Neuronal stem cell (in vitro differentiated cells): ENCODE results near the gene POLN. TPM values are rescaled to one million over a fixed set of nuclear protein-coding genes. Genes with fewer than 3 reads are reported as not detected.

Experiments
- DNase-seq: peaks from one replicate; pipeline ENCODE4 v3.0.0-alpha.2; 2013; ENCODE audit warnings: low spot score
- H2AFZ ChIP-seq: one replicate; pipeline ENCODE4 v1.6.1; 2013; ENCODE audit warnings: mild to moderate bottlenecking, low read length, inconsistent platforms
- H2AK5ac ChIP-seq: 2 replicates; pipeline ENCODE4 v1.6.1; 2013; ENCODE audit warnings: low read depth, mild to moderate bottlenecking, inconsistent platforms, low read length, moderate library complexity, mixed read lengths
- H2BK120ac ChIP-seq: 2 replicates; pipeline ENCODE4 v1.6.1; 2013; ENCODE audit warnings: low read depth, mild to moderate bottlenecking, inconsistent platforms, low read length, moderate library complexity, mixed read lengths
- H2BK12ac ChIP-seq: one replicate; pipeline ENCODE4 v1.6.1; 2013; ENCODE audit warnings: low read length, inconsistent platforms
- H2BK15ac ChIP-seq: 2 replicates; pipeline ENCODE4 v1.6.1; 2013; ENCODE audit warnings: mild to moderate bottlenecking, low read length, inconsistent platforms, mixed read lengths
- H2BK5ac ChIP-seq: one replicate; pipeline ENCODE4 v1.6.1; 2013; ENCODE audit warnings: inconsistent platforms, mild to moderate bottlenecking, low read length, moderate library complexity
- H3K14ac ChIP-seq: one replicate; pipeline ENCODE4 v1.6.1; 2013; ENCODE audit warnings: low read length, inconsistent platforms
- H3K18ac ChIP-seq: 2 replicates; pipeline ENCODE4 v1.6.1; 2013; ENCODE audit warnings: low read length, inconsistent platforms
- H3K23ac ChIP-seq: 2 replicates; pipeline ENCODE4 v1.6.1; 2013; ENCODE audit warnings: low read depth, mild to moderate bottlenecking, mixed read lengths, low read length, inconsistent platforms; ENCODE audit not compliant: poor library complexity
- H3K27ac ChIP-seq: replicated peaks from 3 replicates; pipeline ENCODE4 v1.5.1; 2013; ENCODE audit warnings: low read length, inconsistent platforms
- H3K27me3 ChIP-seq, 3 experiments: 2 replicates each; pipeline ENCODE4 v1.6.1; 2013; ENCODE audit warnings: low read length in 3 of 3, mild to moderate bottlenecking in 2 of 3, inconsistent platforms in 1 of 3, low read depth in 1 of 3, mixed read lengths in 1 of 3, moderate library complexity in 1 of 3; ENCODE audit not compliant: control insufficient read depth in 3 of 3, insufficient read depth in 3 of 3
- H3K36me3 ChIP-seq, 2 donors: replicated peaks in 1 of 2; 2 replicates each; pipeline ENCODE4 v1.6.1; 2013; ENCODE audit warnings: low read length in 2 of 2; ENCODE audit not compliant: control insufficient read depth in 2 of 2, insufficient read depth in 2 of 2
- H3K4ac ChIP-seq: 2 replicates; pipeline ENCODE4 v1.6.1; 2013; ENCODE audit warnings: inconsistent platforms, mild to moderate bottlenecking, low read length, moderate library complexity
- H3K4me1 ChIP-seq, 2 donors: 1 replicate in 1 of 2; 2 replicates in 1 of 2; pipeline ENCODE4 v1.6.1; 2013; ENCODE audit warnings: low read length in 2 of 2, low read depth in 1 of 2; ENCODE audit not compliant: control insufficient read depth in 2 of 2, insufficient read depth in 1 of 2
- H3K4me2 ChIP-seq: one replicate; pipeline ENCODE4 v1.6.1; 2013; ENCODE audit warnings: mild to moderate bottlenecking, low read length, inconsistent platforms; ENCODE audit not compliant: insufficient read depth, poor library complexity, severe bottlenecking
- H3K4me3 ChIP-seq, 2 donors: 2 replicates each; pipeline ENCODE4 v1.5.1; 2013; ENCODE audit warnings: low read length in 2 of 2, mild to moderate bottlenecking in 2 of 2, inconsistent platforms in 1 of 2, moderate library complexity in 1 of 2
- H3K79me1 ChIP-seq: one replicate; pipeline ENCODE4 v1.6.1; 2013; ENCODE audit warnings: low read depth, mild to moderate bottlenecking, inconsistent platforms, low read length, moderate library complexity
- H3K9ac ChIP-seq: one replicate; pipeline ENCODE4 v1.6.1; 2013; ENCODE audit warnings: mild to moderate bottlenecking, low read depth, low read length, inconsistent platforms; ENCODE audit not compliant: poor library complexity
- H3K9me3 ChIP-seq, 2 donors: replicated peaks in 1 of 2; 2 replicates each; pipeline versions ENCODE3 to v1.6.1; 2013; ENCODE audit warnings: low read length in 2 of 2, mild to moderate bottlenecking in 2 of 2, inconsistent platforms in 1 of 2, low read depth in 1 of 2, mixed read lengths in 1 of 2, moderate library complexity in 1 of 2; ENCODE audit not compliant: control insufficient read depth in 2 of 2, insufficient read depth in 1 of 2
- H4K8ac ChIP-seq: one replicate; pipeline ENCODE4 v1.6.1; 2013; ENCODE audit warnings: low read depth, mild to moderate bottlenecking, inconsistent platforms, low read length, moderate library complexity
- H4K91ac ChIP-seq: one replicate; pipeline ENCODE4 v1.6.1; 2013; ENCODE audit warnings: low read length, low read depth, mild to moderate bottlenecking, inconsistent platforms; ENCODE audit not compliant: poor library complexity
- small RNA-seq: library from polyadenylated mRNA; stranded (forward); fragments of <200 nt; extraction: miRNeasy Mini kit (QIAGEN cat#:217004); gene quantifications from one replicate; pipeline ENCODE3, GENCODE V24; 2013; ENCODE audit not compliant: insufficient read depth

Gene POLN

GRCh38 chr4:2024683-2025082, 217.2 kb downstream of the POLN start:
- H4K91ac ChIP-seq = no peak overlapping the region
- no peaks in the 10 kb centered on the region for H3K79me1 ChIP-seq
- no peak overlapping the region for H2AFZ ChIP-seq
- H3K4ac ChIP-seq = no peak overlapping the region
- H4K8ac ChIP-seq = no peak overlapping the region
- no peak overlapping the region for H3K4me2 ChIP-seq
- H3K4me3 ChIP-seq = no peak overlapping the region
- H3K9ac ChIP-seq = no peak overlapping the region
- H3K23ac ChIP-seq = no peak overlapping the region
- H2BK5ac ChIP-seq = no peak overlapping the region
- H3K4me1 ChIP-seq = peaks cover 0 to 3% of the 10 kb centered on the region in 2 donors
- no peak for DNase-seq
- H3K36me3 ChIP-seq = no peaks in the 10 kb centered on the region
- no peak overlapping the region for H3K27ac ChIP-seq
- no peak overlapping the region for H3K14ac ChIP-seq
- H2BK120ac ChIP-seq = no peak overlapping the region
- no peak overlapping the region for H2BK12ac ChIP-seq
- H3K18ac ChIP-seq = no peak overlapping the region
- H3K27me3 ChIP-seq = no peaks in the 10 kb centered on the region
- no peak overlapping the region for H2AK5ac ChIP-seq
- H2BK15ac ChIP-seq = no peak overlapping the region
- H3K9me3 ChIP-seq = peaks cover 3 to 7% of the 10 kb centered on the region in 2 donors

Small RNA genes lying within 50 kb of the gene (small RNA-seq; reads per million reads assigned to genes)
- not detected for gene COX6B1P5
